GM21529 (cell line): Measurements from ENCODE around the gene TOM1.
"Not testable (repeated sequence)": the region's sequence is repeated elsewhere in the genome, so short reads cannot be mapped to it uniquely, and the experiment has no call there.

ENCODE experiments used
- ATAC-seq: cut with Tn5 transposase; IDR thresholded peaks from one replicate; pipeline ENCODE4 v1.9.1; 2021; ENCODE audit not compliant: unreplicated experiment

Gene TOM1

DNA sequence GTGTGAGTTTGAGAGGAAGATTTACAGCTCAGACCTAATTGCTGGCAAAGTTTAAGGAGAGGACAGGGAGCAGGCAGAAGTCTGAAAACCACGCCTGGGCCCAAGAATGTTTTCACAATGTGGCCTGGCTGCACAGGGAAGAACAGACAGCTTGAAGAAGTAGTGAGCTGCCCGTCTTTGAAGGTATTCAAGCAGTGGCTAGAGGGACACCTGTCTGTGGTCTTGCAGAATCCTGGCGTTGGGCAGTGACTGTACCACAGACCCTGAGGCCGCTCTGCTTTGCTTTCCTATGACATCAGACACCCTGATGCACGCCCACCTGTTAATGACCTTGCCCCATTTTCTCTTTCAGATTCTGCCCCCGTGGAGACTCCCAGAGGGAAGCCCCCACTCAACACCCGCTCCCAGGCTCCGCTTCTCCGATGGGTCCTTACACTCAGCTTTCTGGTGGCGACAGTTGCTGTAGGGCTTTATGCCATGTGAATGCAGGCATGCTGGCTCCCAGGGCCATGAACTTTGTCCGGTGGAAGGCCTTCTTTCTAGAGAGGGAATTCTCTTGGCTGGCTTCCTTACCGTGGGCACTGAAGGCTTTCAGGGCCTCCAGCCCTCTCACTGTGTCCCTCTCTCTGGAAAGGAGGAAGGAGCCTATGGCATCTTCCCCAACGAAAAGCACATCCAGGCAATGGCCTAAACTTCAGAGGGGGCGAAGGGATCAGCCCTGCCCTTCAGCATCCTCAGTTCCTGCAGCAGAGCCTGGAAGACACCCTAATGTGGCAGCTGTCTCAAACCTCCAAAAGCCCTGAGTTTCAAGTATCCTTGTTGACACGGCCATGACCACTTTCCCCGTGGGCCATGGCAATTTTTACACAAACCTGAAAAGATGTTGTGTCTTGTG, 93.7 kb downstream of the TOM1 start:
- no peak for ATAC-seq

DNA sequence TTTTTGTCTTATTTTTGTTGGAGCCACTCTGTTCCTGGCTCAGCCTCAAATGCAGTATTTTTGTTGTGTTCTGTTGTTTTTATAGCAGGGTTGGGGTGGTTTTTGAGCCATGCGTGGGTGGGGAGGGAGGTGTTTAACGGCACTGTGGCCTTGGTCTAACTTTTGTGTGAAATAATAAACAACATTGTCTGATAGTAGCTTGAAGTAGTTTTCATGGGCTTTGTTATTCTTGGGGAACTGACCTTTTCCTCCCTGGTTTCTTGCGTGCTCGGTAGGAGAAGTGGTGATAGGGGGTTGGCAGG, 94.3 kb downstream of the TOM1 start:
- ATAC-seq: no peak

DNA sequence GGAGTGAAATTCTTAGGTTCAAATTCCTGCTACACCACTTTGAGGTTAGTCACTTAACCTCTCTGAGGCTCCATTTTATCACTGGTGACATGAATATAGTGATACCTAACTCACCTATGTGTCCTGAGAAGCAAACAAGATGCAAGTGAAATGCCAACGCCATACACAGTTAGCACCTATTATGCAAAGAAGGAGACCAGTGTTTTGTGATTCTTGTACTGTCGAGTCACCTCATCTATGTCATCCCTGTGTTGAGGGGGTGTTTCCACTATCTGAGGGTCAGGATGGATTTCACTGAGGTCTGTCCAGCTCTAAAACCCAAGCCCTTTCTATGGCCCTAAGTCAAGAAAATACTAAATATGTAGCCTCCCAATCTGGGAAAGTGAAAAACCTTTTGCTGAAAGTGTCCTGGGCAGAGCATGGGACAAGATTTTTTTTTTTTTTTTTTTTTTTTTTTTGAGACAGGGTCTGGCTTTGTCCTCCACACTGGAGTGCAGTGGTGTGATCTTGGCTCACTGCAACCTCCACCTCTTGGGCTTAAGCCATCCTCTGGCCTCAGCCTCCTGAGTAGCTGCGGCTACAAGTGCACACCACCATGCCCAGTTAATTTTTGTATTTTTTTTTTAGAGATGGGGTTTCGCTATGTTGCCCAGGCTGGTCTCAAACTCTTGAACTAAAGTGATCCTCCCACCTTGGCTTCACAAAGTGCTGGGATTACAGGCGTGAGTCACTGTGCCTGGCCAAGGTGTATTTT, 95.3 kb downstream of the TOM1 start:
- no peak for ATAC-seq

DNA sequence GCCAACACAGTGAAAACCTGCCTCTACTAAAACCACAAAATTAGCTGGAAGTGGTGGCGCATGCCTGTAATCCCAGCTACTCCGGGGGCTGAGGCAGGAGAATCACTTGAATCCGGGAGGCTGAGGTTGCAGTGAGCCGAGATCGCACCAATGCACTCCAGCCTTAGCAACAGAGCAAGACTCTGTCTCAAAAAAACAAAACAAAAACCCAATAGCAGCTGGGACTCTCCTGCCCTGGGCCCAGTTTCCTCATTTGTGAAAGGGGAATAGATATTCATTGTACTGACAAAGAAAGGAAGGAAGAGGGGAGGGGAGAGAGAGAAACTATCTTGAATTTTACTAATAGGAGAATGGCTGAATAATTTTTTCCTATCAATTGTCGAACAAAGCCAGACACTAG, 96.9 kb downstream of the TOM1 start:
- ATAC-seq: not testable (repeated sequence)

DNA sequence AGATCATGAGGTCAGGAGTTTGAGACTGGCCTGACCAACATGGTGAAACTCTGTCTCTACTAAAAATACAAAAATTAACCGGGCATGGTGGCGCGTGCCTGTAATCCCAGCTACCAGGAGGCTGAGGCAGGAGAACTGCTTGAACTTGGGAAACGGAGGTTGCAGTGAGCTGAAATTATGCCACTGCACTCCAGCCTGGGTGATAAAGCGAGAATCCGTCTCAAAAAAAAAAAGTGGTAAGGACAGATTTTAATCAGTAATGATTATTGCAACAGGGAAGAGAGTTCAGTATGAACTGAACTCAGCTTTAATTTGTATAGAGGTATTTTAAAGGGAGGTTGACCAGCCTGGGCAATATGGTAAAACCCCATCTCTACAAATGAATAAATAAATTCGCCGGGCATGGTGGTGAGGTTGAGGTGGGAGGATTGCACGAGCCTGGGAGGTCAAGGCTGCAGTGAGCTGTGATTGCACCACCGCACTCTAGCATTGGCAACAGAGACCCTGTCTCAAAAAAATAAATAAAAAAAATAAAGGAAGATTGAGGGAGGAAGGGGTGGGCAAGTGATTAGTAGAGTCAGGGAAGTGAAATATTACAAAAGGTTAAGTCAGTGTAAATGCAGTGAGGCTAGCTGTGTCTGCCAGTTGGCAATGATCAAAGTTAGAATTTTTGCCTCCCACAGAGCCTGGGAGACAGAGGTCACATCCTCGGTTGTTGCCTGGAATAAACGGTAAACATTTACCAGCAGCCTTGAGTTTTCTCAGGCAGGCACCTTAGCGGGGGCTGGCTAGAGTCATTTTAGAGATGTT, 97.6 kb downstream of the TOM1 start:
- no peak for ATAC-seq
